ENCODE results near the gene BRD3OS.

Gene BRD3OS

GRCh38 chr9:134044944-134045343, 19.7 kb downstream of the BRD3OS start:
- Histone ChIP-seq H3K9ac (ENCODE audit: low read depth in 1 of 2, low read length in 2 of 2) (no peak overlapping the region), H3K27me3 (ENCODE audit: control insufficient read depth in 2 of 2, insufficient read depth in 2 of 2, low read length in 2 of 2) (no peaks in the 10 kb centered on the region), H3K36me3 (ENCODE audit: control insufficient read depth in 2 of 2, insufficient read depth in 2 of 2, low read length in 2 of 2) (peaks cover 40 to 61% of the 10 kb centered on the region in 2 donors), H3K27ac (ENCODE audit: low read depth in 2 of 2, low read length in 2 of 2) (no peak overlapping the region), H3K4me3 (ENCODE audit: low read length in 2 of 2) (no peak overlapping the region), H3K4me1 (ENCODE audit: control insufficient read depth in 2 of 2, insufficient read depth in 2 of 2, low read length in 2 of 2) (peaks cover 3 to 6% of the 10 kb centered on the region in 2 donors), H3K9me3 (ENCODE audit: control insufficient read depth in 2 of 2, low read length in 2 of 2) (no peaks in the 10 kb centered on the region)

GRCh38 chr9:134045841-134046544, 20.7 kb downstream of the BRD3OS start:
- Histone ChIP-seq H3K36me3 (ENCODE audit: control insufficient read depth in 2 of 2, insufficient read depth in 2 of 2, low read length in 2 of 2) (peaks cover 46 to 62% of the 10 kb centered on the region in 2 donors), H3K27ac (ENCODE audit: low read depth in 2 of 2, low read length in 2 of 2) (no peak overlapping the region), H3K4me1 (ENCODE audit: control insufficient read depth in 2 of 2, insufficient read depth in 2 of 2, low read length in 2 of 2) (peaks cover under 1 to 3% of the 10 kb centered on the region in 2 donors), H3K27me3 (ENCODE audit: control insufficient read depth in 2 of 2, insufficient read depth in 2 of 2, low read length in 2 of 2) (no peaks in the 10 kb centered on the region), H3K9ac (ENCODE audit: low read depth in 1 of 2, low read length in 2 of 2) (no peak overlapping the region), H3K9me3 (ENCODE audit: control insufficient read depth in 2 of 2, low read length in 2 of 2) (no peaks in the 10 kb centered on the region), H3K4me3 (ENCODE audit: low read length in 2 of 2) (no peak overlapping the region)

GRCh38 chr9:134046894-134047681, 21.8 kb downstream of the BRD3OS start:
- Histone ChIP-seq H3K4me3 (ENCODE audit: low read length in 2 of 2) (no peak overlapping the region), H3K9me3 (ENCODE audit: control insufficient read depth in 2 of 2, low read length in 2 of 2) (no peaks in the 10 kb centered on the region), H3K27me3 (ENCODE audit: control insufficient read depth in 2 of 2, insufficient read depth in 2 of 2, low read length in 2 of 2) (no peaks in the 10 kb centered on the region), H3K9ac (ENCODE audit: low read depth in 1 of 2, low read length in 2 of 2) (no peak overlapping the region), H3K4me1 (ENCODE audit: control insufficient read depth in 2 of 2, insufficient read depth in 2 of 2, low read length in 2 of 2) (peaks cover 0 to 2% of the 10 kb centered on the region in 2 donors), H3K36me3 (ENCODE audit: control insufficient read depth in 2 of 2, insufficient read depth in 2 of 2, low read length in 2 of 2) (peaks cover 42 to 63% of the 10 kb centered on the region in 2 donors), H3K27ac (ENCODE audit: low read depth in 2 of 2, low read length in 2 of 2) (no peak overlapping the region)

DNA sequence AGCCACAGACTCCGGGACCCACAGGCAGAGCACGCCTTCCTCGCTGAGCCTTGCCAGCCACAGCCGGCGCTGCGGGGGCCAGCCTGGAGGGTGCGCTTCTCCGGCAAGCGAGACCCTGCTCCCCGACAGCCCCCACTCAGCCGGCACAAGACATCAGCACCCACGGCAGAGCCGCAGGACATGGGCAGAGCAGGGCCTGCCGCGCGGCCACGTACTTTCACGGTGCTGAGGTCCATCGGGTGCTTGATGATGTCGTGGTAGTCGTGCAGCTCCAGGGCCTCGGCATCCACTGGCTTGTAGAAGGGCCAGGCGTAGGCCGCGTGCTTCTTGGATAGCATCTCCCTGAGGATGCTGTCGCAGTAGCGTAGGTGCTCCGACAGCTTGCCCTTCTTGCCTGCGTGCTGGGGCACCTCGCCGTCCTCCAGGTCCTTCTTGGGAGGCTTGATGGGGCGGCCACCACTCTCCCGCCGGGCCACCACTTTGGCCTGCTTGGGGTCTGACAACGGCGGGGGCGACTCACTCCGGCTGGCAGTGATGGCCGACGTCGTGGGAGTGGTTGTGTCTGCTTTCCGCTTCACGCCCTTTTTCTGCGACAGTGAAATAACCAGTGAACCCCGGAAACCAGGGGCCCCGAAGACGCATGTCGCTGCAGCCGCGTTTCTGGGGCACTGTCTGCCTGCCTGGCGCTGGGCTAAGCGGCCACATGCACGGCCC, 22.7 kb downstream of the BRD3OS start:
- peaks cover 45 to 68% of the 10 kb centered on the region in 2 donors for H3K36me3 ChIP-seq (ENCODE audit: control insufficient read depth in 2 of 2, insufficient read depth in 2 of 2, low read length in 2 of 2)
- no peaks in the 10 kb centered on the region for H3K9me3 ChIP-seq (ENCODE audit: control insufficient read depth in 2 of 2, low read length in 2 of 2)
- H3K27ac ChIP-seq (ENCODE audit: low read depth in 2 of 2, low read length in 2 of 2): no peak overlapping the region
- no peaks in the 10 kb centered on the region for H3K27me3 ChIP-seq (ENCODE audit: control insufficient read depth in 2 of 2, insufficient read depth in 2 of 2, low read length in 2 of 2)
- H3K9ac ChIP-seq (ENCODE audit: low read depth in 1 of 2, low read length in 2 of 2): no peak overlapping the region
- peaks cover 0 to 2% of the 10 kb centered on the region in 2 donors for H3K4me1 ChIP-seq (ENCODE audit: control insufficient read depth in 2 of 2, insufficient read depth in 2 of 2, low read length in 2 of 2)
- H3K4me3 ChIP-seq (ENCODE audit: low read length in 2 of 2): no peak overlapping the region

- no peak overlapping the region for H3K27ac ChIP-seq (ENCODE audit: low read depth in 2 of 2, low read length in 2 of 2)
- H3K27me3 ChIP-seq (ENCODE audit: control insufficient read depth in 2 of 2, insufficient read depth in 2 of 2, low read length in 2 of 2): no peaks in the 10 kb centered on the region
- peaks cover 0 to 2% of the 10 kb centered on the region in 2 donors for H3K4me1 ChIP-seq (ENCODE audit: control insufficient read depth in 2 of 2, insufficient read depth in 2 of 2, low read length in 2 of 2)
- no peak overlapping the region for H3K4me3 ChIP-seq (ENCODE audit: low read length in 2 of 2)
- no peak overlapping the region for H3K9ac ChIP-seq (ENCODE audit: low read depth in 1 of 2, low read length in 2 of 2)
- H3K9me3 ChIP-seq (ENCODE audit: control insufficient read depth in 2 of 2, low read length in 2 of 2): no peaks in the 10 kb centered on the region
- H3K36me3 ChIP-seq (ENCODE audit: control insufficient read depth in 2 of 2, insufficient read depth in 2 of 2, low read length in 2 of 2): peaks cover 42 to 66% of the 10 kb centered on the region in 2 donors
Observed at GRCh38 chr9:134048582-134048968, 23.3 kb downstream of the BRD3OS start.

GRCh38 chr9:134049236-134049635, 24.0 kb downstream of the BRD3OS start:
- no peaks in the 10 kb centered on the region for H3K27me3 ChIP-seq (ENCODE audit: control insufficient read depth in 2 of 2, insufficient read depth in 2 of 2, low read length in 2 of 2)
- H3K27ac ChIP-seq (ENCODE audit: low read depth in 2 of 2, low read length in 2 of 2): no peak overlapping the region
- H3K9me3 ChIP-seq (ENCODE audit: control insufficient read depth in 2 of 2, low read length in 2 of 2): no peaks in the 10 kb centered on the region
- H3K4me1 ChIP-seq (ENCODE audit: control insufficient read depth in 2 of 2, insufficient read depth in 2 of 2, low read length in 2 of 2): peaks cover 0 to 2% of the 10 kb centered on the region in 2 donors
- H3K36me3 ChIP-seq (ENCODE audit: control insufficient read depth in 2 of 2, insufficient read depth in 2 of 2, low read length in 2 of 2): peaks cover 40 to 62% of the 10 kb centered on the region in 2 donors
- H3K9ac ChIP-seq (ENCODE audit: low read depth in 1 of 2, low read length in 2 of 2): no peak overlapping the region
- H3K4me3 ChIP-seq (ENCODE audit: low read length in 2 of 2): no peak overlapping the region

- no peaks in the 10 kb centered on the region for H3K27me3 ChIP-seq (ENCODE audit: control insufficient read depth in 2 of 2, insufficient read depth in 2 of 2, low read length in 2 of 2)
- H3K4me3 ChIP-seq (ENCODE audit: low read length in 2 of 2): no peak overlapping the region
- H3K36me3 ChIP-seq (ENCODE audit: control insufficient read depth in 2 of 2, insufficient read depth in 2 of 2, low read length in 2 of 2): peaks cover 38 to 55% of the 10 kb centered on the region in 2 donors
- no peak overlapping the region for H3K9ac ChIP-seq (ENCODE audit: low read depth in 1 of 2, low read length in 2 of 2)
- H3K9me3 ChIP-seq (ENCODE audit: control insufficient read depth in 2 of 2, low read length in 2 of 2): no peaks in the 10 kb centered on the region
- H3K4me1 ChIP-seq (ENCODE audit: control insufficient read depth in 2 of 2, insufficient read depth in 2 of 2, low read length in 2 of 2): peaks cover 0 to 2% of the 10 kb centered on the region in 2 donors
- H3K27ac ChIP-seq (ENCODE audit: low read depth in 2 of 2, low read length in 2 of 2): no peak overlapping the region
Observed at GRCh38 chr9:134049772-134050588, 24.7 kb downstream of the BRD3OS start.

DNA sequence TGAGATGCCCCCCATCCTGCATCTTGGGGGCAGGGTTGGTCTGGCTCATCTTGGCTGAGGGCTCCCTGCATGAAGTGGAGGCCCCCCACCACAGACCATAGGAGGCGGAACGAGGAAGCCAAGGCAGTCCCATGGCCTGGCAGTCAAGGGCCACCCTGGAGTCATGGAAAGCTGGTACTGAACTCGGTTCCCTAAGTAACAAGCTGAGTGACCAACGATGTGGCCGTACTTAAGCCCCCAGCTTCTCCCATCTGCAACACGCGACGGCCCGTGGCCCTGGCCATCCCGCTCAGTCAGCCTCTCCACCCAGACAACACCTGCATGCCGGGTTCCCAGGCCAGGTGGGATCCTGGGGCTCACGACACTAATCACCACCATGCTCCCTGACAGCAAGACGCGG, 25.4 kb downstream of the BRD3OS start:
- no peak overlapping the region for H3K9ac ChIP-seq (ENCODE audit: low read depth in 1 of 2, low read length in 2 of 2)
- H3K4me3 ChIP-seq (ENCODE audit: low read length in 2 of 2): no peak overlapping the region
- peaks cover 3 to 8% of the 10 kb centered on the region in 2 donors for H3K4me1 ChIP-seq (ENCODE audit: control insufficient read depth in 2 of 2, insufficient read depth in 2 of 2, low read length in 2 of 2)
- H3K27me3 ChIP-seq (ENCODE audit: control insufficient read depth in 2 of 2, insufficient read depth in 2 of 2, low read length in 2 of 2): no peaks in the 10 kb centered on the region
- H3K9me3 ChIP-seq (ENCODE audit: control insufficient read depth in 2 of 2, low read length in 2 of 2): no peaks in the 10 kb centered on the region
- H3K27ac ChIP-seq (ENCODE audit: low read depth in 2 of 2, low read length in 2 of 2): no peak overlapping the region
- peaks cover 33 to 48% of the 10 kb centered on the region in 2 donors for H3K36me3 ChIP-seq (ENCODE audit: control insufficient read depth in 2 of 2, insufficient read depth in 2 of 2, low read length in 2 of 2)

GRCh38 chr9:134051319-134051718, 26.0 kb downstream of the BRD3OS start:
- H3K36me3 ChIP-seq (ENCODE audit: control insufficient read depth in 2 of 2, insufficient read depth in 2 of 2, low read length in 2 of 2): peaks cover 31 to 43% of the 10 kb centered on the region in 2 donors

More at GRCh38 chr9:134051319-134051718, 26.0 kb downstream of the BRD3OS start:
- peaks cover 9 to 14% of the 10 kb centered on the region in 2 donors for H3K4me1 ChIP-seq (ENCODE audit: control insufficient read depth in 2 of 2, insufficient read depth in 2 of 2, low read length in 2 of 2)
- H3K9ac ChIP-seq (ENCODE audit: low read depth in 1 of 2, low read length in 2 of 2): no peak overlapping the region
- no peak overlapping the region for H3K27ac ChIP-seq (ENCODE audit: low read depth in 2 of 2, low read length in 2 of 2)
- H3K4me3 ChIP-seq (ENCODE audit: low read length in 2 of 2): no peak overlapping the region
- no peaks in the 10 kb centered on the region for H3K9me3 ChIP-seq (ENCODE audit: control insufficient read depth in 2 of 2, low read length in 2 of 2)
- H3K27me3 ChIP-seq (ENCODE audit: control insufficient read depth in 2 of 2, insufficient read depth in 2 of 2, low read length in 2 of 2): no peaks in the 10 kb centered on the region

Data from mucosa of rectum (tissue), 2 donors.